Activated CD4-positive, alpha-beta T cell treated with anti-CD3 and anti-CD28 coated beads, Interleukin-2, Interleukin-4, amounts not matched to agents 100 ng/mL and 50 ng/mL, durations not matched to agents 16 hours and 8 hours (primary cell): ENCODE measurements around the gene SLC12A3.

Experiments
- DNase-seq: peaks from one replicate; pipeline ENCODE4 v3.0.0-alpha.2; 2020; ENCODE audit warnings: low spot score

SLC12A3 gene

GRCh38 chr16:56892705-56893104 is 27.7 kb downstream of the SLC12A3 start:
- DNase-seq = no peak

GRCh38 chr16:56894331-56894917 is 29.4 kb downstream of the SLC12A3 start:
- no peak for DNase-seq

GRCh38 chr16:56895813-56896212 is 30.8 kb downstream of the SLC12A3 start:
- no peak for DNase-seq

GRCh38 chr16:56896244-56896643 is 31.2 kb downstream of the SLC12A3 start:
- no peak for DNase-seq

- DNase-seq = no peak
These were observed 32.2 kb downstream of the SLC12A3 start for GRCh38 chr16:56897026-56897799.

- DNase-seq = peak; percentile 46
These were observed 33.8 kb downstream of the SLC12A3 start for GRCh38 chr16:56898847-56899246.

GRCh38 chr16:56903866-56904265 is 38.9 kb downstream of the SLC12A3 start:
- no peak for DNase-seq

- no peak for DNase-seq
These were observed 42.4 kb downstream of the SLC12A3 start for GRCh38 chr16:56907401-56907800.

GRCh38 chr16:56909527-56909979 is 44.5 kb downstream of the SLC12A3 start:
- no peak for DNase-seq

- no peak for DNase-seq
These were observed 45.1 kb downstream of the SLC12A3 start for GRCh38 chr16:56910112-56910511.

GRCh38 chr16:56910654-56911539 is 45.9 kb downstream of the SLC12A3 start:
- DNase-seq = no peak

- no peak for DNase-seq
These were observed 47.0 kb downstream of the SLC12A3 start for GRCh38 chr16:56911771-56912571.

GRCh38 chr16:56912746-56913708 is 48.0 kb downstream of the SLC12A3 start:
- no peak for DNase-seq

- no peak for DNase-seq
These were observed 49.9 kb downstream of the SLC12A3 start for GRCh38 chr16:56914896-56915295.

GRCh38 chr16:56915336-56916119 is 50.5 kb downstream of the SLC12A3 start:
- no peak for DNase-seq

- DNase-seq = peak; percentile 68
These were observed 51.8 kb downstream of the SLC12A3 start for GRCh38 chr16:56916571-56917403.

- DNase-seq = no peak
These were observed 53.5 kb downstream of the SLC12A3 start for GRCh38 chr16:56918467-56919012.

GRCh38 chr16:56919099-56919800 is 54.2 kb downstream of the SLC12A3 start:
- DNase-seq = no peak
